GM12865 (cell line): Measurements from ENCODE around the gene AK1.
"Not testable (repeated sequence)": the region's sequence is repeated elsewhere in the genome, so short reads cannot be mapped to it uniquely, and the experiment has no call there.

Source experiments
- DNase-seq: peaks from one replicate; pipeline ENCODE4 v3.0.0; 2010; ENCODE audit warnings: low read depth
- H3K4me3 ChIP-seq: 2 replicates; pipeline ENCODE4 v1.5.1; 2011; ENCODE audit warnings: mild to moderate bottlenecking, low read depth, low read length, control low read depth
- CTCF ChIP-seq: IDR thresholded peaks from 2 replicates; pipeline ENCODE4 v1.5.1; 2011; ENCODE audit warnings: low read length, control low read depth, low read depth, inconsistent platforms; ENCODE audit not compliant: insufficient read depth; ENCODE audit errors: missing control alignments

The AK1 gene

GRCh38 chr9:127884976-127885490 lies 7.6 kb upstream of the AK1 start:
- no peak for TF ChIP-seq CTCF
- DNase-seq: no peak
- H3K4me3 ChIP-seq: no peak overlapping the region

GRCh38 chr9:127884427-127884911 lies 7.0 kb upstream of the AK1 start:
- no peak overlapping the region for H3K4me3 ChIP-seq
- no peak for DNase-seq
- no peak for TF ChIP-seq CTCF

- H3K4me3 ChIP-seq: no peak overlapping the region
- TF ChIP-seq CTCF: no peak
- no peak for DNase-seq
Measured at GRCh38 chr9:127883959-127884358, 6.5 kb upstream of the AK1 start.

GRCh38 chr9:127881715-127882114 lies 4.2 kb upstream of the AK1 start:
- not testable (repeated sequence) for DNase-seq, H3K4me3 ChIP-seq

GRCh38 chr9:127880143-127880542 lies 2.7 kb upstream of the AK1 start:
- TF ChIP-seq CTCF: no peak
- no peak overlapping the region for H3K4me3 ChIP-seq
- DNase-seq: no peak

- H3K4me3 ChIP-seq: no peak overlapping the region
- no peak for DNase-seq
- no peak for TF ChIP-seq CTCF
Measured at GRCh38 chr9:127878652-127879390, 1.3 kb upstream of the AK1 start.

GRCh38 chr9:127878001-127878651 lies 651 bp upstream of the AK1 start:
- no peak for DNase-seq

More at GRCh38 chr9:127878001-127878651, 651 bp upstream of the AK1 start:
- H3K4me3 ChIP-seq: peak overlapping the region; percentile 8; the same call in 1 of the 2 replicates
- TF ChIP-seq CTCF: no peak
